Neural cell (in vitro differentiated cells): ENCODE results near the gene SLC25A4.

Source experiments
- POLR2AphosphoS5 ChIP-seq: IDR thresholded peaks from 2 replicates; pipeline ENCODE4 v1.6.1; 2012
- SMC3 ChIP-seq: fragments of 450-650 bp; conservative IDR thresholded peaks from 2 replicates; pipeline ENCODE4 v1.6.1; 2014; ENCODE audit warnings: antibody characterized with exemption, mild to moderate bottlenecking, moderate library complexity; ENCODE audit not compliant: poor library complexity
- TF ChIP-seq, protein P1 (sequence below): fragments of 450-650 bp; IDR thresholded peaks from 2 replicates; pipeline ENCODE4 v1.5.1; 2014; ENCODE audit warnings: antibody characterized with exemption, mild to moderate bottlenecking, moderate library complexity; ENCODE audit not compliant: poor library complexity, severe bottlenecking

DNA sequence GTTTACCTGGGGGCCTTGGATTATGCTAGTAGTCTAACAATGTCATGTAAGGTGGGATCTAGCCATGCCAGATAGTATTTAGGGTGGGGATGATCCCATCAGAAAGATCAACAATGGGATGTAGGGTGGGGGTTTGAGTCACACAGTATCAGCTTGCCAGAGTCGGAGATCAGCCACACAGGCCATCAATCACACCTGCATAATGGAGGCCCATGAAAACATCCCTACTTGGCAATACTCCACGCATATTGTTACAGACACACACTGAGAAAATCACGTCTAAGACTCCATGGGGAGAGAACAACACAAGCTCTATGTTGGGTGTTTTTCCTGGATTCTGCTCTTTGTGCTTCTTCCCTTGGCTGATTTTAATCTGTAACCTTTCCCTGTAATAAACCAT lies 49.5 kb upstream of the SLC25A4 start:
- TF ChIP-seq SMC3 = no peak
- TF ChIP-seq, protein P1, sequence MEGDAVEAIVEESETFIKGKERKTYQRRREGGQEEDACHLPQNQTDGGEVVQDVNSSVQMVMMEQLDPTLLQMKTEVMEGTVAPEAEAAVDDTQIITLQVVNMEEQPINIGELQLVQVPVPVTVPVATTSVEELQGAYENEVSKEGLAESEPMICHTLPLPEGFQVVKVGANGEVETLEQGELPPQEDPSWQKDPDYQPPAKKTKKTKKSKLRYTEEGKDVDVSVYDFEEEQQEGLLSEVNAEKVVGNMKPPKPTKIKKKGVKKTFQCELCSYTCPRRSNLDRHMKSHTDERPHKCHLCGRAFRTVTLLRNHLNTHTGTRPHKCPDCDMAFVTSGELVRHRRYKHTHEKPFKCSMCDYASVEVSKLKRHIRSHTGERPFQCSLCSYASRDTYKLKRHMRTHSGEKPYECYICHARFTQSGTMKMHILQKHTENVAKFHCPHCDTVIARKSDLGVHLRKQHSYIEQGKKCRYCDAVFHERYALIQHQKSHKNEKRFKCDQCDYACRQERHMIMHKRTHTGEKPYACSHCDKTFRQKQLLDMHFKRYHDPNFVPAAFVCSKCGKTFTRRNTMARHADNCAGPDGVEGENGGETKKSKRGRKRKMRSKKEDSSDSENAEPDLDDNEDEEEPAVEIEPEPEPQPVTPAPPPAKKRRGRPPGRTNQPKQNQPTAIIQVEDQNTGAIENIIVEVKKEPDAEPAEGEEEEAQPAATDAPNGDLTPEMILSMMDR = no peak
- TF ChIP-seq POLR2AphosphoS5 = no peak
